Stimulated activated CD8-positive, alpha-beta memory T cell treated with anti-CD3 and anti-CD28 coated beads, Interleukin-7, amount 100 ng/mL, for 48 hours (primary cell): ENCODE data around the gene RPS6KA2.

Source experiments
- DNase-seq, 2 donors: peaks; one replicate each; pipeline ENCODE4 v3.0.0-alpha.2; 2020; ENCODE audit warnings: low read depth in 1 of 2; ENCODE audit errors: extremely low read depth in 1 of 2

Gene RPS6KA2

GRCh38 chr6:166507809-166508564, 119.1 kb downstream of the RPS6KA2 start:
- DNase-seq, result no peak

DNA sequence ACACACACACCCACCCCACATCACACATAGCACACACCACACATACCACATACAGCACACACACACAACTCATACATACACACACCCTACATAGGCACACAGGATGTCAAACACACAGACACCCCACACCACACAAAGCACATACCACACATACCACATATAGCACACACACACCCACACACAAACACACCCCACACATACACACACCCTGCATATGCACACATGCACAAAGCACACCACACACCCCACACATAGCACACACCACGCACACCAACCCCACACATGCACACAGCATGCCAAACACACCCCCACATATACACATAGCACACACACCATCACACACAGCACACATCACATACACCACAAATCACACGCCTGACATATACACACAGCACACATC, 119.7 kb downstream of the RPS6KA2 start:
- no peak for DNase-seq

GRCh38 chr6:166505133-166505905, 121.7 kb downstream of the RPS6KA2 start:
- DNase-seq, result no peak

- DNase-seq, result no peak
These were observed 123.0 kb downstream of the RPS6KA2 start for GRCh38 chr6:166504100-166504499.

DNA sequence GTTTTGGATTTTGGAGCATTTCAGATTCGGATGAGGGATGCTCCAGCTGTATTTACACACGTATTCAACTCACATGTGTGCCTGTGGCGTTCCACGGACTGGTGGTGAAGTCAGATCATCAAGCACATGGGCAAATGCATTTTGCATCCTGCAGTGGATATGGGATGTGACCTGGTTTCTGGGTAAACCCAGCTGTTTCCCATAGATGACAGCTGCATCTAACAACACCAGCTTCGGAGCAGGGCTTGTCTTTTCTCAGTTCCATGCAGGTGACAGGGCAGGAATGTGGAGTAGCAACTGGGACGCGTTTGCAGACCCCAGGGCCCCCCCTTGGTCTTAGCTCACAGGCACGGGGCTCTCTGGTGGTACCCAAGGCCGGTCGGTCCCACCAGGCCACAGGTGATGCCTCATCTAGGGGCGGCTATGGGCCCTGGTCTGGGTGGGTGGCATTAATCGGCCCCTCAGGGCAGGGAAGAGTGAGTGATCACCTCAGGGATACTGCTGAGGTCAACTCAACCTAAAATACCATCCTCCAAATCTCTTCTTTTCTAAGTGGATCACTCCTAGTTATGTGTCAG, 123.8 kb downstream of the RPS6KA2 start:
- no peak for DNase-seq

GRCh38 chr6:166502453-166502852, 124.6 kb downstream of the RPS6KA2 start:
- no peak for DNase-seq

DNA sequence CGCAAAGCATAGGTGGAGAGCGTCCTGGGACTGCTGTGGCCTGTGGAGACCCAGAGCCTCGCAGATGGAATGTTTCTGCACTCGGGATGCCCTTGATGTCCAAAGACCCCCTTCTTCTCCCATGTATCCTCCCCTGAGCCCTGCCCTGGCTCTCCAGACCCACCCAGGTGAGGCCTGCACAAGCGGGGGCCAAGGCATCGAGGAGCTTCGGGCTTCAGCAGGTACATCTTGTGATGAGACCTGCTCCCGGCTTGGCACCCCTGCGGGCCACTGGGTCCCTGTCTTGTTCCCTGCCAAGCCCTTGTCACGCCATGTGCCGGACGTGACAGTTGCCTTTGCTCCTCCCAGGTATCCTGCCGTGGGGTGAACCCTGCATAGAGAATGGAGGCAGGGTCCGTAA, 125.8 kb downstream of the RPS6KA2 start:
- DNase-seq, result no peak

DNA sequence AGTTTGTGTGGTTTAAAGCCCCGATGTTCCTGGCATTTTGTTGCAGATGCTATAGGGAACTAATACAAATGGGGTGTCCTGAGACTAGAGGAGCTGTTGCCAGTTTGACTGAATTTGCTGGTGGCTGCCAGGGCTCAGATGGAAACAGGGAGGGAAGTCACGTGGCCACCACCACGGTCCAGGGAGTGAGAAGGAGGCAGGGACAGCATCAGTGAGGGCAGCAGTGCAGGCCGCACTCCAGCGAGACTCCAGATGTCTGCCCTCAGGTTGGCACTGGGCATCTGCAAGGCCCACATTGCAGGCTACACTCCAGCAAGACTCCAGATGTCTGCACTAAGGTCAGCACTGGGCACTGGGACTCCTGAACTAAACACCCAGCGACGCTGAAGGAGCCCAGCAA, 126.8 kb downstream of the RPS6KA2 start:
- DNase-seq, result no peak

DNA sequence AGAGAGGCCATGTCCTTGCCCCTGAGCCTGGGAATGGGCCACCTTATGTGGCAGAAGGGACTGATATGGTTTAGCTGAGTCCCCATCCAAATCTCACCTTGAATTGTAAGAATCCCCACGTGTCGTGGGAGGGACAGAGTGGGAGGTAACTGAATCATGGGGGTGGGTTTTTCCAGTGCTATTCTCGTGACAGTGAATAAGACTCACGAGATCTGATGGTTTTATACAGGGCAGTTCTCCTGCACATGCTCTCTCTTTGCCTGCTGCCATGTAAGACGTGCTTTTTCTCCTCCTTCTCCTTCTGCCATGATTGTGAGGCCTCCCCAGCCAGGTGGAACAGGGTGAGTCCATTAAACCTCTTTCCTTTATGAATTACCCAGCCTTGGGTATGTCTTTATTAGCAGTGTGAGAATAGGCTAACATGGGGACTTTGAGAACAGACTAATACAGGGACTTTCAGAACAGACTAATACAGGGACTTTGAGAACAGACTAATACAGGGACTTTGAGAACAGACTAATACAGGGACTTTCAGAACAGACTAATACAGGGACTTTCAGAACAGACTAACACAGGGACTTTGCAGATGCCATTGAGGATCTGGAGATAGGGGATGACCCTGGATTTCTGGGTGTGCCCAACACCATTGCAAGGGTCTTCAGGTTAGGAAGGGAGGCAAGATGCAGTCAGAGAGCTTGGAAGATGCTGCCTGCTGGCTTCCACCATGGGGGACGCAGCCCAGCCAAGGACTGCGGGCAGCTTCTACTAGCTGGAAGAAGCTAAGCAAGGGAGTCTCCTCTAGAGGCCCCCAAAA, 127.5 kb downstream of the RPS6KA2 start:
- DNase-seq, result no peak

DNA sequence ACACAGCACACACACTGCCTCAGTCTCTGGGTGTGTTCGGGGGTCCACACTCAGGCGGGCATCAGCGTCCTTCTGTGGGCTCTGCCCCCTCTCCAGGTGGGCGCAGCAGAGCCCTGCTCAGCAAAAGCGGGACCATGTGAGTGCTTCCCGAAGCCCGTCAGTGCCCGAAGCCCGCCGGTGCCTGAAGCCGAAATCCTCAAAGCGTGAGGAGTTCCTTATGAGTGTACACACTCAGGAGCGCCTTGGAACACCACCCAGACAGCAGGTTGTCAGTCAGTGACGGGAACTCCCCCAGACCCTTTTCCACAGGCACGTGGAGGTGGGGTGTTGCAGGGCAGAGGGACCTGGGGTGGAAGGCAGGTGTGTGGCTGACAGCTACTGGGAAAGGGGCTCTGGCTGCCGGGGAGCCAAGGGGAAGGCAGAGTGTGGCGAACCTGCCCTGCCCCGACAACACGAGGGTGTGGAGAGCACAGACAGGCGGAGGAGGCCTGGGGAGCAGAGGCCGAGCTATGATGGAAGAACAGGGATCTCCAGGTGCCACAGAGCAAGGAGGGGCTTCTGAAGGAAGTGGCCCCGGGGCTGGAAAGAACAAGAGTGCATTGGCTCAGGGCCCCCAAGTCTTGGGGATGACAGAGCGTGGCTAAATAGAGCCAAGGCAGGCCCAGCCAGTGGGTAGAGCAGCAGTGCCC, 128.2 kb downstream of the RPS6KA2 start:
- DNase-seq, result no peak

GRCh38 chr6:166498228-166498627, 128.8 kb downstream of the RPS6KA2 start:
- DNase-seq, result no peak

DNA sequence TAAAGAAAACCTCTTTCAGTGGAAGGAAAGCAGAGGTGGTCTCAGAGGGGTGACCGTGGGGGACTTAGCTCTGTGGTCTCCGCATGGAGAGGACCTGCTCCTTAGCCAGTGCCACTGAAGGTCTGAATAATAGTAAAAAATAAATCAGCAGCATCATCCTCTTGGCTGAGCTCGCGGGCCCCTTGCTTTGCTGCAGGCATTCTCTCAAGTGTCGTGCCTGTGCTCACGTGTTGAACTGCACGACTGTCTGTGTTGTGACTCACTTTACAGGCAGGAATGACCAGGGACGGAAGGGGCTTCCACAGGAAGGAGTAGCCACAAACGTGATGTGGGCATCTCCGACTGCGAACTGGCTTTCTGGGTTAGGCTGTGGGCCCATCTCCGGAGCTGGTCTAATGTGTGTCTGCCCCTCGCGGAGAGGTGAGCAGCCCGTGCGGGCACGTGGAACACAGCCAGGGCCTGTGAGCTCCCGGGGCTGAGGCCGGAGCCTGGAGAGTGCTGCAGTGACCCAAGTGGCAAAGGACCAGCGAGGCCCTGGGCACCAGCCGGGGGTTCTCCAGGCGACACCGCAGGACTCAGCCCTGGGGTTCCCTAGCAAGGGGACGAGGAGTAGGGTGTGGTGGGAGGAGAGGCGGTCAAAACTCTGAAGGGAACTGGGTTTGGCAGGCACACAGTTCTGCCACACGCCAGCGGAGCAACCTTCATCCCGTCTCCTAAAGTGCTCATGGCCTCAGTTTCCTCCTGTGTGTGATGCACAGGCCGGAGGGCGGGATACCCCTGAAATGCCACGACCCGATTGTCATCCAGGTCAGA, 129.8 kb downstream of the RPS6KA2 start:
- DNase-seq, result no peak

- no peak for DNase-seq
These were observed 130.6 kb downstream of the RPS6KA2 start for GRCh38 chr6:166496460-166496859.

DNA sequence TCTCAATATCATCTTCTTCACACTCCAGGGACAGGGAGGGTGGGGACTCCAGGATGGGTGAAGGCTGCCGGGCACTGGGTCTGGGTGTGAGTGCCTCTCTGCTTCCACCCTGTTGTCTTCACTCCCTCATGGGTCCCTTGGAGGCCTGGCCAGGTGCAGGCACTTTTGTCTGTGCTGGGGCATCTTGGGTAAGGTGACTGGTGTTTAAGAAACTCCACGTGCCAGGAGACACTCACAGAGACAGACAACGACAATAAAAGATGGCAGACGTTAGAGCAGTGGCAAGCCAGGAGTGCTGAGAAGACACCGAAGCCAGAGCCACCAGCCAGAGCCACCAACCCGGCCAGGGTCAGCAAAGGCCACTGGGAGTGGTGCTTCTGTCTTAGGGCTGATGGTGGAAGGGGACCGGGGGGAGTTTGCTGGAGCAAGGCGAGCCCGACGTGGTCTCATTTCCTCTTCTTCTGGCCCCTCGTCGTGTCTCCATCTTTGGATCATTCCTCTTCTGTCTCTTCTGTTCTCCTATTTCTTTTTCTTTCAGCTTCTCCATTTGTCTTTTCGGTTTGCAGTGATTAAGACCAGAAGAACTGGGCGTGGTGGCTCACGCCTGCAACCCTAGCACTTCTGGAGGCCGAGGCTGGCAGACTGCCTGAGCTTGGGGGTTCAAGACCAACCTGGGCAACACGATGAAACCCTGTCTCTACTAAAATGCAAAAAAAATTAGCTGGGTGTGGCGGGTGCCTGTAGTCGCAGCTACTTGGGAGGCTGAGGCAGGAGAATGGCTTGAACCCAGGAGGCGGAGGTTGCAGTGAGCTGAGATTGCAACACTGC, 131.3 kb downstream of the RPS6KA2 start:
- DNase-seq, result no peak

DNA sequence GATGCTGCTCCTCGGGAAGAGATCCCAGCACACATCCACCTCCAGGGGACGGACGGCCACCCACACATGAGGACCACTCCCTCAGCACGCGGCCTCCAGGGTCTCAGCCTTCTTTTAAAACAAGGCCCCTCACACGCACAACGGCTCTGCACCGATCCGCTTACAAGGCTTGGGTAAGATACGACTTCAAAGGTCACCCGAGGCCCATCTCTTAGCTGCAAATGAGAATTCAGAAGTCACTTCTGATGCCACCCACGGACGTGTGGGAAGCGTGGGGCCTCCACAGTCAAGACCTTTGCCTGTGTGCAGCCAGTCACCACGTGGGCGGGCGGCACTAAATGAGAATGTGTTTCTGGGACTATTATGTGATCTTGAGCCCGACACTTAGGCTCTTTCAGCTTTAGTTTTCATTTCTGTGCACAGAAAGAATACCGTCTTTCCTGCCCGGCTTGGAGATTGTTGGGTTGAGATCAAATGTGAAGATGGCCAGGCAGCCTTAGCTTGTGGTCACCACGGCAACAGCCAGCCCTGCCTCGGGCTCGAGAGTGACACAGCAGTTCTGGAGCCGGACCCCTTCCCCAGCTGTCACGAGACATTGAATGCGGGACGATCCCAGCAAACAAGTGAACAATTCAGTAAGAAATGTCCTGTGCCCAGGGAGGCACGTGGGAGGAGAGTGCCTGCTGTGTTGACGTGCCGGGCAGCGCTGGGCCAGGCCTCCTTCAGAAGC, 132.1 kb downstream of the RPS6KA2 start:
- DNase-seq, result peak in 1 of 2 donors; percentile 43

DNA sequence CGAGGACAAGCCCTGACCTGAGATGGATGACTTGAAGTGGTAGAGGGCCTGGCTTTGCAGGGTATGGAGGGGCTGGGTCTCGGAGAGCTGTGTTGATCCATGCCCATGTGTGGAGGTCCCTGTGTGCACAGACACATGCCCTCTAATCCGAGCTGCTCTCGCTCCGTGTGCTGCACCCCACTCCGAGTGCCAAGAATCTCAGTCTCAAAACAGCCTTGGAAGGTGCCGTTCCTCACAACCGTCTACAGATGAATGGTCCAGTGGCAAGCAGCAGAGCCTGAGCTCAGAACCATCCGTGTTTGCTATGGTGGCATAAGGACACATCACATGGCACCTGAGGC, 133.0 kb downstream of the RPS6KA2 start:
- no peak for DNase-seq

DNA sequence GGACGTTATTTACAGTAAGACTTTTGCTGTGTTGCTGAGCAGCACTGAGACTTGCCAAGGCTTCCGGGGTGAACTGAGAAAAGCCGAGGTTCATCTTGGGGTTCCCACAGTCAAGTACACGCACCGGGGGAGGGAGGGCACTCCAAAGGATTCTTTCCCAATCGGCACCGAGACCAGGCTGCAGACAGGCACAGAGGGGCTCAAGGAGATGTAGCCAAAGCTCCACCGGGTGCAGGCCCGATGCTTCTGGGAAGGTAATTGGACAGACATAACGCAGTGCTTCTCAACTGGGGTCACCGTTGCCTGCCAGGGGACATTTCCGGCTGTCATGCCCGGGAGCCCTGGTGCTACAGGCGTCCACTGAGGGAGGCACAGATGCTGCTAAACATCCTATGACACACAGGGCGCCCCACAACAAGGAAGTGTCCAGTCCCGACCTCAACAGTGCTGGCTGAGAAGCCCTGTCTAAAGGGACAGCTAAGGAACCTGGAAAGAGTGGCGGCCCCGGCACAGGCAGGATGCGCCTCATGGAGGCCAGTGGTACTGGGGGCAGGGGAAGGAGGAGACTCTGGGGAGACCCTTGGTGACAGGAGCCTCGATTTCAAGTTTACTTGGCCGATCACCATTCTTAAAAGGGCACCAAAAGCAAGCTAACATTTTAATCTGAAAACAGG, 133.5 kb downstream of the RPS6KA2 start:
- no peak for DNase-seq
